Measurements from ENCODE around the gene ACKR2. TPM values are rescaled to one million over a fixed set of nuclear protein-coding genes. Genes with fewer than 3 reads are reported as not detected.

Gene ACKR2
- polyA plus RNA-seq, 1 of the 3 experiments (the other 2 are of a cell fraction): 0.10 TPM

DNA sequence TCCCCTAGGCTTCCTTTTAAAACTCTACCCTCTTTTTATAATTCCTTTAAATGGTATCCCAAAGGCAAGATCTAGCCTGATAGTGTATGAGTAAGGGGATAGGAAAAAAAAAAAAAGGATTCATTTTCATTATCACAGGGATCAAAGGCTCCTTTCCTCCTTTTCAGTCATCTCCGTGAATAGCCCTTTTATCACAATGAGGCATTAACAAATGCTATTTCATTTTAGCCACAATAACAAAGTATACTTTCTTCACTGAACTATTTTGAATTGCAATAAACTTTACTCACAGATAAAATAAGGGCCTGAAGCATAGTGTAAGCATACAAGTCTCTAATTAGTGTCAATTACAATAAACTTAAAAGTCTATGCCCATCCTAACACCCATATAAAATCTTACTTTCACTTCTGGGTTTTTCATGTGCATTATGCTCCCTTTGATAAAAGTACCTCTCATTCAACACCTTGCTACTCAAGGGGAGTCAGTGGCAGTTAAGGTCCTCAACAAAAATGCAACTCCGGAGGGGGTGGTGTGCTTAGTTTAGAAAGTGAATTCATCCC lies 13.5 kb upstream of the ACKR2 start:
- 0 out of 2 replicates have a peak, but pooled peaks cover 12% of the 10 kb centered on the region for H4K20me1 ChIP-seq (ENCODE audit: insufficient read depth)
- H3K27me3 ChIP-seq (ENCODE audit: insufficient read depth): no peaks in the 10 kb centered on the region
- peaks cover 22 to 29% of the 10 kb centered on the region in 2 experiments for H3K36me3 ChIP-seq (replicated peaks in 1 of 2; ENCODE audit: control insufficient read depth in 1 of 2, insufficient read depth in 2 of 2, low read length in 1 of 2)
- H3K9ac ChIP-seq: no peak overlapping the region
- H3K9me3 ChIP-seq: no peaks in the 10 kb centered on the region
- ChIA-PET CTCF (interaction anchor here (0.8 to 2.0 kb wide), 3 partner anchors 16 to 25 kb away, joined by 3 to 6 read pairs (median 5); no protein-coding TSS in a partner anchor), POLR2A (no interaction called here)
- no peak overlapping the region for H3K4me2 ChIP-seq
- WGBS (ENCODE audit: low lambda C conversion rate): 97% methylated on average over 2 of the region's 2 CpGs
- no peaks in the 10 kb centered on the region for H3K9me2 ChIP-seq
- H3K27ac ChIP-seq (ENCODE audit: low read depth in 2 of 2, low read length in 1 of 2): no peak overlapping the region
- no peak overlapping the region for H3K4me3 ChIP-seq (ENCODE audit: low read depth in 2 of 2, low read length in 1 of 2)
- DNase-seq: no peak
- no peak overlapping the region for H2AFZ ChIP-seq (ENCODE audit: low read depth)
- no peaks in the 10 kb centered on the region for H3K4me1 ChIP-seq (ENCODE audit: control insufficient read depth in 1 of 2, insufficient read depth in 2 of 2, low read depth in 1 of 2, low read length in 1 of 2)
- H3F3A ChIP-seq (replicated peaks; ENCODE audit: insufficient read depth): no peaks in the 10 kb centered on the region
- H3K79me2 ChIP-seq (ENCODE audit: insufficient read depth): peaks cover 45% of the 10 kb centered on the region
- no peak for TF ChIP-seq TEAD4 (IDR thresholded peaks at IDR 0.05; ENCODE audit: borderline replicate concordance, insufficient read depth)
- no peak for TF ChIP-seq FOXJ3 (CRISPR knock-in tag; IDR thresholded peaks at IDR 0.05)
- TF ChIP-seq CTCF (IDR thresholded peaks at IDR 0.05): no peak
- no peak for TF ChIP-seq ZBTB33 (IDR thresholded peaks at IDR 0.05; ENCODE audit: borderline replicate concordance, low read depth)
- no peak for TF ChIP-seq JUND (IDR thresholded peaks at IDR 0.05)
- no peak for TF ChIP-seq RFX5 (IDR thresholded peaks at IDR 0.05; ENCODE audit: low read length)
- TF ChIP-seq, protein P1, sequence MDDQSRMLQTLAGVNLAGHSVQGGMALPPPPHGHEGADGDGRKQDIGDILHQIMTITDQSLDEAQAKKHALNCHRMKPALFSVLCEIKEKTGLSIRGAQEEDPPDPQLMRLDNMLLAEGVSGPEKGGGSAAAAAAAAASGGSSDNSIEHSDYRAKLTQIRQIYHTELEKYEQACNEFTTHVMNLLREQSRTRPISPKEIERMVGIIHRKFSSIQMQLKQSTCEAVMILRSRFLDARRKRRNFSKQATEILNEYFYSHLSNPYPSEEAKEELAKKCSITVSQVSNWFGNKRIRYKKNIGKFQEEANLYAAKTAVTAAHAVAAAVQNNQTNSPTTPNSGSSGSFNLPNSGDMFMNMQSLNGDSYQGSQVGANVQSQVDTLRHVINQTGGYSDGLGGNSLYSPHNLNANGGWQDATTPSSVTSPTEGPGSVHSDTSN (IDR thresholded peaks at IDR 0.05): no peak
- TF ChIP-seq SIN3A (IDR thresholded peaks at IDR 0.05; ENCODE audit: borderline replicate concordance, low read depth, low read length): no peak
- no peak for TF ChIP-seq RCOR1 (IDR thresholded peaks at IDR 0.05; ENCODE audit: low read length)
- no peak for TF ChIP-seq NRF1 (IDR thresholded peaks at IDR 0.05; ENCODE audit: low read depth, low read length)
- TF ChIP-seq POLR2AphosphoS5 (IDR thresholded peaks at IDR 0.05; ENCODE audit: low read depth, low read length): no peak
- no peak for TF ChIP-seq MXI1 (IDR thresholded peaks at IDR 0.05; ENCODE audit: low read depth, low read length)
